HepG2 (cell line): Measurements from ENCODE around the gene CACNA1G. TPM values are rescaled to one million over a fixed set of nuclear protein-coding genes. Genes with fewer than 3 reads are reported as not detected.

ENCODE experiments used
- ATAC-seq: fragments of 200-7000 bp; cut with Tn5 transposase; 3 replicates; pipeline ENCODE4 v1.9.1; 2020; ENCODE audit warnings: mild to moderate bottlenecking, moderate library complexity
- BruUV-seq: library from RNA; stranded (reverse); fragments of 400-500 nt; replicated peaks from 2 replicates; lab custom pipeline; 2021; lab: Mats Ljungman, UMichigan
- CTCF ChIA-PET: fragments of 300-600 bp; formaldehyde crosslinking; extraction: SDS; loops from one replicate; lab custom pipeline; 2021; ENCODE audit warnings: low total read pairs, inconsistent platforms, low intra/inter-chr PET ratio; lab: Yijun Ruan, JAX
- POLR2A ChIA-PET: fragments of 350-600 bp; sonication (Branson Sonifier 250); formaldehyde crosslinking; loops from one replicate; lab custom pipeline; 2020; ENCODE audit warnings: antibody characterized with exemption, inconsistent platforms; lab: Yijun Ruan, JAX
- DNase-seq: peaks from one replicate; pipeline ENCODE4 v3.0.0-alpha.2; 2015; ENCODE audit warnings: low spot score
- FAIRE-seq: peaks from 3 replicates; lab custom pipeline; 2011; peaks lifted over from hg19 to GRCh38; lab: Jason Lieb, UNC
- H2AFZ ChIP-seq: one replicate; pipeline ENCODE4 v1.6.1; 2011; ENCODE audit warnings: low read length, inconsistent platforms
- H3K27ac ChIP-seq: fragments of 300-600 bp; 3 replicates; pipeline ENCODE4 v1.8.0; 2011; ENCODE audit warnings: mixed run types, mild to moderate bottlenecking, mixed read lengths, low read length, inconsistent platforms; ENCODE audit not compliant: insufficient read depth; ENCODE audit errors: extremely low read length
- H3K27me3 ChIP-seq, 2 experiments: fragments of 200-600 bp in 1 of 2; 2 replicates in 1 of 2; 3 replicates in 1 of 2; pipeline versions ENCODE4 v1.6.0 to v1.8.0; 2011; ENCODE audit warnings: low read length in 2 of 2, mild to moderate bottlenecking in 2 of 2, moderate library complexity in 2 of 2, inconsistent platforms in 1 of 2; ENCODE audit not compliant: insufficient read depth in 2 of 2, control insufficient read depth in 1 of 2
- H3K36me3 ChIP-seq, 2 experiments: fragments of 200-600 bp in 1 of 2; replicated peaks in 1 of 2; 2 replicates in 1 of 2; 3 replicates in 1 of 2; pipeline versions ENCODE4 v1.5.1 to v1.8.0; 2011; ENCODE audit warnings: low read length in 2 of 2, inconsistent platforms in 1 of 2; ENCODE audit not compliant: insufficient read depth in 2 of 2, control insufficient read depth in 1 of 2
- H3K4me1 ChIP-seq: 2 replicates; pipeline ENCODE4 v1.5.1; 2012; ENCODE audit warnings: low read length, inconsistent platforms; ENCODE audit not compliant: insufficient read depth
- H3K4me2 ChIP-seq: 2 replicates; pipeline ENCODE4 v1.6.0; 2011; ENCODE audit warnings: low read depth, low read length, inconsistent platforms
- H3K4me3 ChIP-seq, 3 experiments: fragments of 200-600 bp in 1 of 3; sonication (generic), shearing (Covaris generic) in 1 of 3; replicated peaks in 1 of 3; 2 replicates each; pipeline ENCODE4 v1.5.1; 2011 to 2016; ENCODE audit warnings: low read length in 3 of 3, inconsistent platforms in 2 of 3, low read depth in 2 of 3, mild to moderate bottlenecking in 2 of 3, control low read depth in 1 of 3, mixed read lengths in 1 of 3; ENCODE audit not compliant: insufficient read depth in 1 of 3
- H3K79me2 ChIP-seq: one replicate; pipeline ENCODE4 v1.6.1; 2011; ENCODE audit warnings: low read length, inconsistent platforms; ENCODE audit not compliant: insufficient read depth
- H3K9ac ChIP-seq: 2 replicates; pipeline ENCODE4 v1.6.0; 2011; ENCODE audit warnings: mild to moderate bottlenecking, low read depth, low read length, inconsistent platforms; ENCODE audit not compliant: insufficient read depth
- H3K9me3 ChIP-seq: 2 replicates; pipeline ENCODE4 v1.5.1; 2012; ENCODE audit warnings: mild to moderate bottlenecking, low read length
- H4K20me1 ChIP-seq: 2 replicates; pipeline ENCODE4 v1.6.0; 2011; ENCODE audit warnings: inconsistent platforms, mild to moderate bottlenecking, low read length, moderate library complexity; ENCODE audit not compliant: insufficient read depth
- CCAR2 ChIP-seq: fragments of 200-400 bp; formaldehyde crosslinking; optimal IDR thresholded peaks from 2 replicates; pipeline ENCODE3; 2018; ENCODE audit warnings: low read depth, mild to moderate bottlenecking, low read length, moderate library complexity
- HES4 ChIP-seq: sonication (generic); formaldehyde crosslinking; IDR thresholded peaks from 2 replicates; pipeline ENCODE4 v1.9.0; 2021; ENCODE audit warnings: mild to moderate bottlenecking, missing genetic modification reagents, borderline replicate concordance
- KDM1A ChIP-seq: IDR thresholded peaks from 2 replicates; pipeline ENCODE4 v1.6.1; 2016; ENCODE audit warnings: missing compliant biosample characterization
- MTA3 ChIP-seq: sonication (generic); formaldehyde crosslinking; IDR thresholded peaks from 2 replicates; pipeline ENCODE4 v1.4.0; 2020; ENCODE audit warnings: missing genetic modification reagents
- MXD3 ChIP-seq: IDR thresholded peaks from 2 replicates; pipeline ENCODE4 v1.6.1; 2016; ENCODE audit warnings: mild to moderate bottlenecking, missing biosample characterization, missing genetic modification reagents
- RFX5 ChIP-seq: IDR thresholded peaks from 2 replicates; pipeline ENCODE4 v1.6.1; 2011; ENCODE audit warnings: low read depth, low read length, improper control_type of control experiment
- RFXAP ChIP-seq: sonication (generic); formaldehyde crosslinking; IDR thresholded peaks from 2 replicates; pipeline ENCODE4 v1.4.0; 2020; ENCODE audit warnings: missing genetic modification reagents, borderline replicate concordance
- SSRP1 ChIP-seq: IDR thresholded peaks from 2 replicates; pipeline ENCODE4 v1.6.1; 2016; ENCODE audit warnings: control low read depth
- YY1 ChIP-seq: IDR thresholded peaks from 2 replicates; pipeline ENCODE4 v1.6.1; 2011; ENCODE audit warnings: low read length, low read depth, moderate library complexity, mild to moderate bottlenecking; ENCODE audit not compliant: insufficient read depth, insufficient replicate concordance
- ZMYM3 ChIP-seq: sonication (generic); formaldehyde crosslinking; IDR thresholded peaks from 2 replicates; pipeline ENCODE4 v1.5.1; 2020; ENCODE audit warnings: mild to moderate bottlenecking, missing genetic modification reagents
- ZNF468 ChIP-seq: sonication (generic); formaldehyde crosslinking; IDR thresholded peaks from 2 replicates; pipeline ENCODE4 v1.8.0; 2022; ENCODE audit warnings: mild to moderate bottlenecking, moderate library complexity, missing genetic modification reagents
- ZNF629 ChIP-seq: sonication (generic); formaldehyde crosslinking; conservative IDR thresholded peaks from 2 replicates; pipeline ENCODE4 v1.5.0; 2020; ENCODE audit warnings: missing genetic modification reagents
- ZNF746 ChIP-seq: sonication (generic); formaldehyde crosslinking; IDR thresholded peaks from 2 replicates; pipeline ENCODE4 v1.8.0; 2022; ENCODE audit warnings: mild to moderate bottlenecking, missing genetic modification reagents
- ZNF800 ChIP-seq: sonication (generic); formaldehyde crosslinking; IDR thresholded peaks from 2 replicates; pipeline ENCODE4 v1.4.0; 2020; ENCODE audit warnings: missing genetic modification reagents
- ZSCAN29 ChIP-seq: sonication (generic); formaldehyde crosslinking; conservative IDR thresholded peaks from 2 replicates; pipeline ENCODE4 v1.4.0; 2020; ENCODE audit warnings: mild to moderate bottlenecking, missing genetic modification reagents
- WGBS: methylation state at CpG from one replicate; pipeline ENCODE4 v1.1.6; 2017; ENCODE audit warnings: low lambda C conversion rate; 5-methylcytosine and 5-hydroxymethylcytosine counted together
- in situ Hi-C: cut with HindIII; loops from 2 replicates; pipeline ENCODE4 v1.10.0; 2017; ENCODE audit warnings: low pct_unique_long_range_greater_than_20kb; ENCODE audit not compliant: extremely low pct_ligation_motif_present
- intact Hi-C: fragments of 100-400 bp; cut with micrococcal nuclease; formaldehyde crosslinking; loops from one replicate; pipeline ENCODE4 v1.10.0; 2022; ENCODE audit not compliant: unreplicated experiment
- polyA plus RNA-seq, 8 experiments: library from polyadenylated mRNA; depleted of rRNA in 3 of 8; stranded (reverse) in 7 of 8; unstranded in 1 of 8; fragments of >200 nt; fragmentation: Illumina TruSeq in 4 of 8; extraction: Trizol in 4 of 8; gene quantifications; 2 replicates each; pipeline versions ENCODE4 v1.2.1 to v1.2.3, GENCODE V29; 2011 to 2016; ENCODE audit warnings: low read depth in 4 of 8, missing spikeins in 1 of 8, mixed read lengths in 1 of 8; ENCODE audit not compliant: insufficient read depth in 1 of 8
- total RNA-seq, 5 experiments: library from RNA; depleted of rRNA; stranded (reverse); fragments of >200 nt; fragmentation: Illumina TruSeq; extraction: Trizol; gene quantifications; 2 replicates each; pipeline ENCODE4 v1.2.3, GENCODE V29; 2016; ENCODE audit warnings: low read depth in 1 of 5
- TF ChIP-seq, protein P1 (sequence below): sonication (generic); formaldehyde crosslinking; IDR thresholded peaks from 2 replicates; pipeline ENCODE4 v1.4.0; 2020; ENCODE audit warnings: missing genetic modification reagents
- TF ChIP-seq, protein P2 (sequence below), 2 experiments: sonication (generic) in 1 of 2; formaldehyde crosslinking in 1 of 2; IDR thresholded peaks; 2 replicates each; pipeline versions ENCODE4 v1.5.1 to v1.6.1; 2011 to 2020; ENCODE audit warnings: borderline replicate concordance in 1 of 2, low read depth in 1 of 2, low read length in 1 of 2, mild to moderate bottlenecking in 1 of 2, missing genetic modification reagents in 1 of 2, moderate library complexity in 1 of 2

CACNA1G gene
- total and polyA plus RNA-seq, 2 of the 13 experiments (the other 11 are each of a cell fraction or from before 2014, with no cell fraction given), result 0.02 TPM; not detected in 1

DNA sequence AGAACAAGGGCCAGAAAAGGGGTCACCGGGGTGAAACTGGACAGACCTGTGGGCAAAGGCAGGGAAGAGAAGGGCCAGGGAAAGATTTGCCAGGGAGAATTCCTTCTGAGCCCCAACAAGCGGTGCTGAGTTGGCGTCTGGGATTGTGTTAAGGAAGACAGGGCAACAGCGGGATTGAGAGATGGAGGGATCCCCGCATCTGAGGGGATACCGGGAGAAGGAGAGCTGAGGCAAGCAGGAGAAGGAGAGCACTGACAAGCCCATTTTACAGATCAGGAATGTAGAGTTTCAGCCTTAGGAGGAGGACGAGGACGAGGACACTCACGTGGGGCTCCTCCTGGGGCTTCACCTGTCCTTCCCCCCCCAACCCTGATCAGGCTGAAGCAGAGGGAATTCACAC lies 73.2 kb downstream of the CACNA1G start:
- H4K20me1 ChIP-seq, result no peaks in the 10 kb centered on the region
- peaks cover 94% of the 10 kb centered on the region for H3K4me1 ChIP-seq
- no peak for ATAC-seq
- peaks cover 9% of the 10 kb centered on the region for H3K79me2 ChIP-seq
- CTCF ChIA-PET, result interaction anchor here (1.9 kb wide), 1 partner anchor 60 kb away, joined by 9 read pairs; no protein-coding TSS in a partner anchor
- BruUV-seq, result no TSS peak
- POLR2A ChIA-PET, result interaction anchor here (8.2 to 19.8 kb wide), 2 partner anchors 27 to 55 kb away, joined by 88 to 839 read pairs; no protein-coding TSS in a partner anchor
- no peak for FAIRE-seq
- no peak overlapping the region for H3K9ac ChIP-seq
- 86% methylated on average over 9 of the region's 9 CpGs for WGBS
- H3K4me2 ChIP-seq, result no peak overlapping the region
- no peak overlapping the region for H2AFZ ChIP-seq
- no peak overlapping the region for H3K4me3 ChIP-seq
- in situ Hi-C loops, result no loop called here
- H3K27me3 ChIP-seq, result peaks cover 0 to 19% of the 10 kb centered on the region in 2 experiments; a peak in 2 of 5 replicates
- H3K27ac ChIP-seq, result no peak overlapping the region
- no peak for DNase-seq
- no peaks in the 10 kb centered on the region for H3K9me3 ChIP-seq
- TF ChIP-seq KDM1A (CRISPR knock-in tag) (peak; percentile 25; the same call in 1 of the 2 replicates), ZSCAN29 (CRISPR knock-in tag) (no peak), RFX5 (no peak), ZNF468 (no peak), ZNF800 (CRISPR knock-in tag) (no peak), MXD3 (CRISPR knock-in tag) (no peak), ZNF629 (CRISPR knock-in tag) (peak; percentile 94), RFXAP (no peak), YY1 (no peak), MTA3 (no peak), ZNF746 (CRISPR knock-in tag) (0 out of 2 replicates have a peak, but pooled peaks have one; percentile 1), CCAR2 (no peak), ZMYM3 (CRISPR knock-in tag) (peak; percentile 68; the same call in 1 of the 2 replicates), HES4 (CRISPR knock-in tag) (no peak), SSRP1 (no peak)
- TF ChIP-seq, protein P1, sequence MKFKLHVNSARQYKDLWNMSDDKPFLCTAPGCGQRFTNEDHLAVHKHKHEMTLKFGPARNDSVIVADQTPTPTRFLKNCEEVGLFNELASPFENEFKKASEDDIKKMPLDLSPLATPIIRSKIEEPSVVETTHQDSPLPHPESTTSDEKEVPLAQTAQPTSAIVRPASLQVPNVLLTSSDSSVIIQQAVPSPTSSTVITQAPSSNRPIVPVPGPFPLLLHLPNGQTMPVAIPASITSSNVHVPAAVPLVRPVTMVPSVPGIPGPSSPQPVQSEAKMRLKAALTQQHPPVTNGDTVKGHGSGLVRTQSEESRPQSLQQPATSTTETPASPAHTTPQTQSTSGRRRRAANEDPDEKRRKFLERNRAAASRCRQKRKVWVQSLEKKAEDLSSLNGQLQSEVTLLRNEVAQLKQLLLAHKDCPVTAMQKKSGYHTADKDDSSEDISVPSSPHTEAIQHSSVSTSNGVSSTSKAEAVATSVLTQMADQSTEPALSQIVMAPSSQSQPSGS, result no peak
- TF ChIP-seq, protein P2, sequence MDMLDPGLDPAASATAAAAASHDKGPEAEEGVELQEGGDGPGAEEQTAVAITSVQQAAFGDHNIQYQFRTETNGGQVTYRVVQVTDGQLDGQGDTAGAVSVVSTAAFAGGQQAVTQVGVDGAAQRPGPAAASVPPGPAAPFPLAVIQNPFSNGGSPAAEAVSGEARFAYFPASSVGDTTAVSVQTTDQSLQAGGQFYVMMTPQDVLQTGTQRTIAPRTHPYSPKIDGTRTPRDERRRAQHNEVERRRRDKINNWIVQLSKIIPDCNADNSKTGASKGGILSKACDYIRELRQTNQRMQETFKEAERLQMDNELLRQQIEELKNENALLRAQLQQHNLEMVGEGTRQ (IDR thresholded peaks at IDR 0.05; ENCODE audit: low read depth, low read length), result no peak
- TF ChIP-seq, protein P2 (CRISPR knock-in tag; IDR thresholded peaks at IDR 0.05; ENCODE audit: borderline replicate concordance), result no peak
- TF ChIP-seq, all 625 proteins: peak for 4
- intact Hi-C loops, result loop anchor here (2.0 kb wide), 1 partner anchor 53 kb away; no protein-coding TSS in a partner anchor
- no peaks in the 10 kb centered on the region for H3K36me3 ChIP-seq
